NCI-H1105 treated with DMSO at 0.1 percent for 48 hours (cell line): ENCODE data around the gene CNTN6.

Experiments used
- DNase-seq: peaks from one replicate; lab custom pipeline; 2025; lab: John Stamatoyannopoulos, UW

CNTN6 gene

DNA sequence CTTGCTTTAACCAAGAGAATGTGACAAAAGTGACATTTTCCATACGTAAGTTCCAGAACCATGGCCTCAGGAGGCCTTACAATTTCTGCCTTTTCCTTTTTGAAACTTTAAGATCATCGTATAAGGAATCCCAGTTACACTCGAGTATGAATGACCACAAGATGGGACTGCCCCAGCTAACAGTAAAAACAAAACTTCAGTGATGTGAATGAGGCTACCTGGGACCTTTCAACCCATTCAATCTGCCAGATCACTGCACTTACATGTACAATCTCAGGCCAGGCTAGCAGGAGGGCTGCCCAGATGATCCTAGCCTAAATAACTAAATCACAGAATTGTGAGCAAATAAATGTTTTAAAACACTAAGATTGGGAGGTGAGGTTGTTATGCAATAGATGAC, 328.8 kb downstream of the CNTN6 start:
- DNase-seq, result no peak

DNA sequence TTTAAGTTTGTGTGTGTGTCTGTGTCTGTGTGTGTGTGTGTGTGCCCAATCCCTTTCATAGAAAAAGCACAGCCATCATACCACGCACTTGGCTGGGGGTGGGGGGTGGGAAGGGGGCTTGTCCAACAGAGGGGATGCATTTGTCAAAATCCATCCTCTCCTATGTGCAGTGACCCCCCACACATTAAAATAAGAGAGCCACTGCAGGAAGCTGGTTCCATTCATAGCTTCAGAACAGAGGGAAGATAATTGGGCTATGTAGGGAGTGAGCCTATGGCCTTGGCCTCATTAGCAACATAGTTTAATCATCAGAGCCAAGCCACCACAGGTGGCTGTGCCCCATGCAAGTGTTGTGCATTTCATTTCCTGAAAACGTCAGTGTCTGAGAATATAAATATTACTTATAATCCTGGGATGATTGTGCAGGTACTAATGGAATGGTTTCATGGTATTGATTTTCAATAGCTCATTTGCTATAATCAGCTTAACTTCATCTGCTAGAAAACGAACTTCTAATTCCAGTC, 330.8 kb downstream of the CNTN6 start:
- DNase-seq, result no peak

DNA sequence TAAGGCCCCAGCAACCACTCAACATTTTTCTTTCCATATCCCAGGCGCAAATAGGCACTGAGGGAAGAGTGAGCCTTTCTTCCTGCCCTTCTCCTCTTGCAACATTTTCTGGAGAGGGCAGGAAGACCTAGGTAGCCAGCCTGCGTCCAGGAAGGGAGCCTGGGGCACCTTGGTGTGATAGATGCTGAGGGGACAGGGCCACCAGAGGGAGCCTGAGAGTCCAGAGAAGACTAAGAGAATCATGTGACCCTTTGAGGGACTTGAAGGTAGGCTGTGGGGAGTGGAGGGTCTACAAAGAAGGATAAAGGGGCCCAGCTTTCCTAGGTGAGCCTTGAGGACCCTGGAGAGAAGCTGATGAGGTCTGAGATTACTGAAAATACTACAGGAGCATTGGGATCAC, 346.6 kb downstream of the CNTN6 start:
- DNase-seq, result no peak

DNA sequence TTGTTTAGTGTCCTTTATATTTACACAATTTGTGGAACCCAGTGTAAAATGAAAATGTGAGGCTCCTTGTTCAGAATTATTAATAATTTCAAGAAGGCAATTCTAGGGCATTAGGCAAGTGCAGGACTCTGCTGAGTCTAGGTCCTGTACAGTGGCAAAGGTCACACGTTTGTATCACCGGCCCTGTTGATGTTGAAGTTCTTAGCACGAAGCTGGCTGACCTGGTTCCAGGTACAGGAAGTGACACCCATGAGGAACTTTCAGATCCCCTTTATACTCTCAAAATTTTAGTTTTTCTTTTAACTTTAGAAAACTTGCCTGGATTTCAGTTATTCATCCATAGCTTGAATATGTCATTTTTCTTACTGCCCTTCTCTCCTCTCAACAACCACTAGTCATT, 349.4 kb downstream of the CNTN6 start:
- no peak for DNase-seq

DNA sequence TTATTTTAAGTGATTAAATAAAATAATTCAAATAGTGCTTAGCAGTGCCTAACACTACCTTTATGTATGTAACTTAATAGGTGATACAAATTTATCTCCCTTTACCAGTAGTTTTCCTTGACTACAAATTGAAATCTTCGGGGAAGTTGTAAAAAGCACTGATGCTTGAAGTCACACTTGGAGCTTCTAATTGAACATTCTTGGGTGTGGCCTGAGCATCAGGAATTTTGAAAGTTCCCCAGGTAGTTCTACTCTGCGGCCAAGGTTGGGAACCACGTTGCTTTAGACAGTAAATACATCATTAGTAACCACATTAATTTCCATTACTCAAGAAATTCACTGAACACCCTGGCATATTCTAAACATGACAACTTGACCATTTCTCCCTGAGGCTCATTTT, 351.4 kb downstream of the CNTN6 start:
- no peak for DNase-seq

DNA sequence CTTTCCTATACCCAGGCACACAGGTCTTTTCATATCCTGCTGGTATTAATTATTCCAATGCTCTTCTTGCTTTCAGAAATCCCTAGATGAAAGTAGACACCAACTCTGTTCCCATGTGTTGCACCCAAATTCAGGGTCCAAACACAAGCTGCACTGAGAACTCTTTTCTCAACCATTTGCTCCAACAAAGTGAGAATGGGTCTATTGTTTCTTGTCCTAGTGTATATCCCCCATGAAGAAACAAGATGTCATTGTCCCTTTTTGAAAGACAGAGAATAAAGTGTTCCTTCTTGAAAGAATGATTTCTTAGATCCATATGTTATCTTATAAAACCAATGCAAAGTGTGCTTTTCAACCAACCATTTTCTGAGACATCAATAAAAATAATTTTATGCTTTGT, 353.7 kb downstream of the CNTN6 start:
- no peak for DNase-seq

DNA sequence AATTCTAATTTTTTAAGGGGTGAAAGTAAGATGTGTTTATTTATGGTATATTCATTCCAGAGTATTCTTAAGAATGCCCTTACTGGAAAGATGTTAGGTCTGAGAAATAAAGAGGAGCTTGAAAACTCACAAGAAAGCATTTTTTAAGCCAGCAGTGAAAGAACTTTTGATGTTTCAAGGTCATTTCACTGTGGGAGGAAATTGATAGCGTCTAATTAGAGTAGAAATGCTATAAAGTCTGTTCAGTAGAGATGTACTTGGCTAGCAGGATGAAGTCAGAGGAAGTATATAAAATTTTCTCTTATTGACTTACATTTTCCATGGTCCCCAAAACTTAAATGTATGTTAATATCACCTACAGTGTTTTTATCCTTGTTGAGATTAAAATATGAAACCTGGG, 354.6 kb downstream of the CNTN6 start:
- no peak for DNase-seq

DNA sequence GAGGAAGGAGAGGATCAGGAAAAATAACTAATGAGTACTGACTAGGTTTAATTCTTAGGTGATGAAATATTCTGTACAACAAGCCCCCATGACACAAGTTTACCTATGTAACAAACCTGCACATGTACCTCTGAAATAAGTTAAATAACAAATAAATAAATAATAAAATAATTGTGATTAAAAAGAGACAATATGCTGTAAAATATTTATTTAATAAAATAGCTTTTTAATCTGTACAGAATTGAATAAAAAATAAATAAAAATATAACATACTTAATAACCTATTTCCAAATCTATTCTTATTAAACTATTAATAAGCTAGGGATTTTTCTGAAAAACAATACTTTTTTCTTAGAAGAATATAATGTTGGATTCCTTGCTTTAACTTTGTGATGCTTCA, 355.6 kb downstream of the CNTN6 start:
- DNase-seq, result no peak
